ENCODE measurements around the gene LRRC56.

The LRRC56 gene

GRCh38 chr11:587546-587945 lies 50.2 kb downstream of the LRRC56 start:
- in situ Hi-C loops (cut with MboI; ENCODE audit: low pct_unique_long_range_greater_than_20kb, low sequenced_read_pairs, unreplicated experiment), result no loop called here
- no peak for DNase-seq (ENCODE audit: low spot score)
- no peak for TF ChIP-seq CTCF (IDR thresholded peaks at IDR 0.05; ENCODE audit: extremely low read depth, insufficient read depth, missing control alignments)

GRCh38 chr11:587978-588380 lies 50.7 kb downstream of the LRRC56 start:
- no peak for DNase-seq (ENCODE audit: low spot score)
- in situ Hi-C loops (cut with MboI; ENCODE audit: low pct_unique_long_range_greater_than_20kb, low sequenced_read_pairs, unreplicated experiment), result no loop called here
- no peak for TF ChIP-seq CTCF (IDR thresholded peaks at IDR 0.05; ENCODE audit: extremely low read depth, insufficient read depth, missing control alignments)

- in situ Hi-C loops (cut with MboI; ENCODE audit: low pct_unique_long_range_greater_than_20kb, low sequenced_read_pairs, unreplicated experiment), result no loop called here
- TF ChIP-seq CTCF (IDR thresholded peaks at IDR 0.05; ENCODE audit: extremely low read depth, insufficient read depth, missing control alignments), result no peak
- DNase-seq (ENCODE audit: low spot score), result no peak
These were observed 52.5 kb downstream of the LRRC56 start for GRCh38 chr11:589798-590197.

- DNase-seq (ENCODE audit: low spot score), result no peak
- TF ChIP-seq CTCF (IDR thresholded peaks at IDR 0.05; ENCODE audit: extremely low read depth, insufficient read depth, missing control alignments), result no peak
- in situ Hi-C loops (cut with MboI; ENCODE audit: low pct_unique_long_range_greater_than_20kb, low sequenced_read_pairs, unreplicated experiment), result no loop called here
These were observed 53.7 kb downstream of the LRRC56 start for GRCh38 chr11:590997-591396.

GRCh38 chr11:592501-592900 lies 55.2 kb downstream of the LRRC56 start:
- no peak for TF ChIP-seq CTCF (IDR thresholded peaks at IDR 0.05; ENCODE audit: extremely low read depth, insufficient read depth, missing control alignments)
- in situ Hi-C loops (cut with MboI; ENCODE audit: low pct_unique_long_range_greater_than_20kb, low sequenced_read_pairs, unreplicated experiment), result no loop called here
- no peak for DNase-seq (ENCODE audit: low spot score)

GRCh38 chr11:592918-593317 lies 55.6 kb downstream of the LRRC56 start:
- no peak for TF ChIP-seq CTCF (IDR thresholded peaks at IDR 0.05; ENCODE audit: extremely low read depth, insufficient read depth, missing control alignments)
- in situ Hi-C loops (cut with MboI; ENCODE audit: low pct_unique_long_range_greater_than_20kb, low sequenced_read_pairs, unreplicated experiment), result no loop called here
- DNase-seq (ENCODE audit: low spot score), result no peak

GRCh38 chr11:593347-593746 lies 56.0 kb downstream of the LRRC56 start:
- in situ Hi-C loops (cut with MboI; ENCODE audit: low pct_unique_long_range_greater_than_20kb, low sequenced_read_pairs, unreplicated experiment), result no loop called here
- TF ChIP-seq CTCF (IDR thresholded peaks at IDR 0.05; ENCODE audit: extremely low read depth, insufficient read depth, missing control alignments), result no peak
- no peak for DNase-seq (ENCODE audit: low spot score)
